ENCODE data around the gene MTX1. TPM values are rescaled to one million over a fixed set of nuclear protein-coding genes. Genes with fewer than 3 reads are reported as not detected.
"Not testable (repeated sequence)": the region's sequence is repeated elsewhere in the genome, so short reads cannot be mapped to it uniquely, and the experiment has no call there.

MTX1 gene
- total RNA-seq, 1 donor from 2014 or later = 28.8 TPM

DNA sequence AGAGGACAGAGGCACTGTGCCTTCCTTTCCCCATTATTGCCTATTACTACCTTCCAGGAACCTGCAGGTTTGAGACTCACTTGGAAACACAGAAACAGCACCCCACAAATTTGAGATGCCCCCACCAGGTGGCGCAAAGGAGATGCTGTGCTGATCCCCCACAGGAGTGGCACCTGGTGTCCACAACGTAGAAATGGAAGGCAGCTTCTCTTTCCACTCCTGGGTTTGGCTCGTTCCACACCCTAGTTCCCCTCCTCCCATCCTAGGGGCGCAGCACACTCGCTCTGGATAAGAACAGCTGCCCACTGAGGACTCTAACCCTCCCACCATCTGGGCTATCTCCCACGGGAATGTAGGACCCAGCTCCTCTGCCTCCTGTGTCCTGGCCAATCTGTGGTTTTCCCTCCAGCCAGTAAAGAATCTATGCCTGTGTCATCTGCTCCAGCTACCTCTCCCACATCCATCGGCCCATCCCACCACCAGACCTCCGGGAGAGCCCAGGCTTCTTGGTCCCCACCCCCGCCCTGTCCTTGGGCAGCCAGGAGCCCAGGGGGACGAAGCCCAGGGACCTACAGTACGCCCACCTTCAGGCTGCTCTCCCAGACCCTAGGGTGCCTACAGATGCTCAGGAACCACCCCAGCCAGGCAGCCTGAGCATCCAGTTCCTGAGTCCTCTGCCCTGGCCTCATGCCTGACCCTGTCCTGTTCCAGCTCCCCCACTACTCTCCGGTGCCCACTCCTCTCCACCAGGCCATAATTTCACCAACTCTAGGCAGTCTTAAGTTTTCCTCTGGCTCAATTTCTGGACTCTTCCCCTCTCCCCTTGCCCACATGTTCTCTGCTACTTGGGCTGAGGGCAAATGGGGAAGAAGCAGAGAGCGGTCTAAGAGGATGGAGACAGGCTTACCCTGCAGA is 1.3 kb upstream of the MTX1 start:
- DNase-seq (ENCODE audit: low read depth in 2 of 2) = peak; percentile 80 to 90

- DNase-seq (ENCODE audit: low read depth in 2 of 2) = peak; percentile 44 to 75
Measured at GRCh38 chr1:155207806-155208540, 522 bp upstream of the MTX1 start, which contains the start of gene THBS3. Gene THBS3, minus strand, starts transcription at chr1:155207897. Its CDS starts 21 bp downstream, at chr1:155207876.

DNA sequence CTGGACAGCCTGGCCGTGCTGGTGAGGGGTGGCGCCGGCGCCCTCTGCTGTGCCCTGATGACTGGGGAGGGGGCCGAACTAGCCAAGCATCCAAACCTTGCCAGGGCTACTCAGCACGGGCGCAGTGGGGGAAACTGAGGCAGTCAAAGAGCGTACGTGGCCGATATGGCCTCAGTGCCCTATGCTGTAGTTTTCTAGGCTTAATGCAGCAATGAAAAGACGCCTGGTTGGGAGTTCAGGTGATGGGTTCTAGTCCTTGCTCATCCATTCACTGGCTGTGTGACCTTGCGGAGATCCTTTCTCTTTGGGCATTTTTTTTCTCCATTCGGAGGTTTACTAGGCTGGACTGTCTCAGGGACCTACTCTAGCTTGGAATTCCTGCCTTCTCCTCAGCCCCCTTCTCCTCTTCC is 822 bp downstream of the MTX1 start:
- no peak for DNase-seq (ENCODE audit: low read depth in 2 of 2)

DNA sequence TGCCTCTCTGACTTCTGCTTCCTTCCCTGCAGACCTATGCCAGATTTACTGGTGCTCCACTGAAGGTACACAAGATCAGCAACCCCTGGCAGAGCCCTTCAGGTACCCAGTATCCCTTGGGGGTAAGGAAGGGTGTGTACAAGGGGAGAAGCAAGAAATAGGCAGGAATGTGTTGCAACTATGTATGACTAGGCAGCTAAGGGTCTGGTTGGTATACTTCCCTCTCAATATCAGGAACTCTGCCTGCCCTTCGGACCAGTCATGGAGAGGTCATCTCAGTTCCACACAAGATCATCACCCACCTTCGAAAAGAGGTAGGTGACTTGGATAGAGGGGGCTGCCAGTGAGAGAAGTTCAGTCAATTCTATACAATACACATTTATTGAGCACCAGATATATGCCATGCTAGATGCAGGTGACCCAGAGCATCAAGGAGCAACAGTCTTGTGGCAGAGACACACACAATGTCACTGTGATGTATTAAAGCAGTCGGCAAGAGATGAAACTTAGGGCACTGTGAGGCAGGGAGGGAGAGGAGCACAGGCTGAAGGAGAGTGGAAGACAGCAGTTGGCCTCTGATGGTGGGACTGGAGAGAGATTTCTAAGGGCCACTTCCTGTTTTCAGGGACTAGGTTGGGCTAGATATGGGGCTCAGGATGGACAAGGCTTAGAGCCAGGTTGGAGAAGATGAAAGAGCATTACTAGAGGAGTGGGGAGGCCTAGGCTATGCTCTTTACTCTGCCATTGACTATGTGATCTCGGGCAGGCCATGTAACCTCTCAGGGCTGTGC is 2.0 kb downstream of the MTX1 start:
- no peak for DNase-seq (ENCODE audit: low read depth in 2 of 2)

DNA sequence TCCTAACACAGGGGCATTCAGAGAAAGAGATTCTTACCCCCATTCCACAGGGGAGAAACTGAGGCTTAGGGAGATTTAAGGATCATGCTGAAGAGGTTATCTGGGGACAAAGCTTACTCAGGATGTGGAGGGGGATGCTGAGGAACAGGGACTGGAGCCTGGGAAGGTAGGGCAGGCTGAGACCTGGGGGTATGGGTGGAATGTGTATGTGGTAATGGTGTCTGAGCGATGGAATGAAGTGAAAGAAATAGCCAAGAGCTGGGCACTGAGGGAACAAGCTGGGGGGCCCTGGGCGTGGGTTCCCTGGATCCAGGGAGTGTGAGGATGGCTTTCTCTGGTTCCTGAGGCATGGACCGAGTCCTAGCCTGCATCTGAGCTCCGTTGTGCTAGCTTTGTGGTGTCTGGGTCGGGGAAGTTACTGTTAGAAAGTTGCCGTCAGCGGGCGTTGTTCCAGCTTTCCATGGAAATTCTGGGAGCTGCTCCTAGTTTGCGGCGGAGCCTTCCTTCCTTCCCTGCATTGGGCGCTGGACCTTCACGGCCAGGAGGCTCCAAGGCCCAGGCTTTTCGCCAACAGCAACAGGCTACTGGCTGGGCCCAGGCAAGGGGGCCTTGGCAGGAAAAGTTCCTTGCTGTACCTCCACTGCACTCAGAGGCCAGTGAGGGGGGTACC is 3.0 kb downstream of the MTX1 start:
- peak; percentile 48 to 88 for DNase-seq (ENCODE audit: low read depth in 2 of 2)

DNA sequence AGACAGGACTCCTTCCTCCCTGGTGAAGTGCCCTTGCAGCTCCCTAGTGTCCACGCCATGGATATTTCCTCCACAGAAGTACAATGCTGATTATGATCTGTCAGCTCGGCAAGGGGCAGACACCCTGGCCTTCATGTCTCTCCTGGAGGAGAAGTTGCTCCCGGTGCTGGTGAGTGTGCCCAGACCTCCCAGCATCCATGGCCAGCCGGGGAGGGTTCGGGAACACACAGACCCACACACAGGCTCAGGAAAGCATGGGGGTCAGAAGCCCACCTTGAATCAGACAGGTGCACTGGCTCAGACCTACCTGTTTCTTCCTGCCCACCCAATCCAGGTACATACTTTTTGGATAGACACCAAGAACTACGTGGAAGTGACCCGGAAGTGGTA is 3.6 kb downstream of the MTX1 start:
- DNase-seq (ENCODE audit: low read depth in 2 of 2) = not testable (repeated sequence)

GRCh38 chr1:155214702-155215101 is 6.2 kb downstream of the MTX1 start:
- DNase-seq (ENCODE audit: low read depth in 2 of 2) = not testable (repeated sequence)

DNA sequence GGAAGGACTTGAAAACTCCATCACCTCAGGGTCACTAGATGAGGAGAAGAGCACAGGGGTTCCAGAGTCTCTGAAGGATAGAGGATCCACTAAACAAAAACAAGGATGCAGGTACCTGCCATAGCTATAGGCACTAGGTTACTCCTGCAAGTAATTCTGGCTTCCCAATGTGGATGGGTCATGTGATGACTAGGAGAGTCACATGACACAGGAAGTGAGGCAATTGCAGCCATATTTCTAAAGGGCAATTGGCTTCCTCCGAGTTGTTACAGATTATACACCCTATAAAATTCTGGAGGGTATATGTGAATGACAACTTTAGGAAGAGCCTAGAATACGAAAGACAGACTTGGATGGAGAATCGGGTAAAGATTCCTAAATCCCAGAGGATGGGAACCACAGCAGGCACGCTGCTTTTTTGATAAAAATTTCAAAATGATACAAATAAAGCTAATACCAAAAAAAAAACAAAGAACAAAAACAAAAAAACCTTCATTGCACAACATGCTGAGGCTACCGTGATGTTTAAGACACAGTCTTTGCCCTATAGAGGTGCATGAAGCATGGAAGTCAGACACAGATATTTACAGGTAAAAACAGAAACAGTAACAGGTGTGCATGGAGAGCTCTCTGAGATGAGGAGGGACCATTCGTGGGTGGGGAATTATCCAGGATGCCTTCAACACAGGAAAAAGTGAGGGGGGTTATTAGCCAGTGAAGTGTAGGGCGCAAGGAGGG is 10.5 kb downstream of the MTX1 start:
- peak; percentile 64 to 71 for DNase-seq (ENCODE audit: low read depth in 2 of 2)

DNA sequence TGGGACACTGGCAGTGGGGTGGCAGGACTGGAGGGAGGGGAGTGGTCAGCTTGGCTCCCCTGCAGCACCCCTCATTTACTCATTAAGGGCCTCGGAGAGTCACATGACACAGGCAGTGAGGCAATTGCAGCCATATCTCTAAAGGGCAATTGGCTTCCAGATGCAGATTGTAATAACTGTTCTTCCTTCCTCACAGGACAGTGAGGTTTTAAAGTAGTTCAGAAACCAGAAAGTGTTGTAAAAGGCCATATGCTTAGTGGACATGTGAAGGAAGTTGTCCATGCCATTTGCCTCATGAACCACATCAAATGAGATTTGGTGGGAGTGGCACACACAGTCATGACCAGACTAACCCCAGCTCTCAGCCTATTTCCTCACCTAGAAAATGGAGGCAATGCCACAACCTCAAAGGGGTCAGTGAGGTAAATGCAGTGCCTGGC is 11.1 kb downstream of the MTX1 start:
- no peak for DNase-seq (ENCODE audit: low read depth in 2 of 2)

DNA sequence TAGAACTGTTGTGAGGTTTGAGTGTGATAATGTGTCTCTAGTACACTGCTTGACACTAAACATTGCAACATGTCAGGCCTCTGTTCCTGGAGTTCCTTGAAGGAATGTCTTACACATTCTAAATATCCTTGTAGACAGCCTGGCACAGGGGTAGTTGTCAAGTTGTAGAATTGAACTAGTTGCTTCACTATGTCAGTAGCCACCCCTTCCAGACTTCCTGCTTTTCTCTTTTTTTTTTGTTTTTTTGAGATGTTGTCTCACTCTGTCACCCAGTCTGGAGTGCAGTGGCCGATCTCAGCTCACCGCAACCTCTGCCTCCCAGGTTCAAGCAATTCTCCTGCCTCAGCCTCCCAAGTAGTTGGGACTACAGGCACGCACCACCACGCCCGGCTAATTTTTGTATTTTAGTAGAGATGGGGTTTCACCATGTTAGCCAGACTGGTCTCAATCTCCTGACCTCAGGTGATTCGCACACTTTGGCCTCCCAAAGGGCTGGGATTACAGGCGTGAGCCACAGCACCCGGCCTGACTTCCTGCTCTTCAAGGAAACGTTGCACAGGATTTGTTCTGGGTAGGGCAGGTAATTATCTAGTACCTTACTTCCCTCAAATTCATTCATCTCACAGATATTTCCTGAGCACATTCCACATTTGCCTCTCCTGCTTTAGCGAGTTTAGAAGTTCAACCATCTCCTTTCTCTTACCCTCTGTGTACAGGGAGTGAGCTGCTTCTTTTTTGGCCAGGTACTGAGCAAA is 11.9 kb downstream of the MTX1 start:
- DNase-seq (ENCODE audit: low read depth in 2 of 2) = not testable (repeated sequence)

GRCh38 chr1:155223047-155223446 is 14.6 kb downstream of the MTX1 start:
- DNase-seq (ENCODE audit: low read depth in 2 of 2) = no peak

- DNase-seq (ENCODE audit: low read depth in 2 of 2) = not testable (repeated sequence)
Measured at GRCh38 chr1:155225404-155225759, 16.9 kb downstream of the MTX1 start.

- DNase-seq (ENCODE audit: low read depth in 2 of 2) = peak; percentile 87
Measured at GRCh38 chr1:155226188-155226909, 17.9 kb downstream of the MTX1 start.

DNA sequence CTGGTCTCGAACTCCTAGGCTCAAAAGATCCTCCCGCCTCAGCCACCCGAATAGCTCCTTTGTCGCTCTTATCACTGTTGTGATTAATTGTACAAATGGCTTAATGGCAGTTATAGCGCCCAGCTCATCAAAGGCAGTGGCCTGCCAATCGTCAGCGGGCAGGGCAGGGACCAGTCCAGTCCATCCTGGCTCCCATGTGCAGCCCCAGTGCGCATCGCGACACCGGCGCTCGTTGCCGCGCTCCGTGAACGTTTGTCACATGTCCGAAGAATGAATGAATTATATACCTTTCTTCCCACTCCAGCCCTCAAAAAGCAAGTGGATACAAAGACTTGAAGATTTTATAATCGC is 18.4 kb downstream of the MTX1 start:
- peak; percentile 70 to 85 for DNase-seq (ENCODE audit: low read depth in 2 of 2)

DNA sequence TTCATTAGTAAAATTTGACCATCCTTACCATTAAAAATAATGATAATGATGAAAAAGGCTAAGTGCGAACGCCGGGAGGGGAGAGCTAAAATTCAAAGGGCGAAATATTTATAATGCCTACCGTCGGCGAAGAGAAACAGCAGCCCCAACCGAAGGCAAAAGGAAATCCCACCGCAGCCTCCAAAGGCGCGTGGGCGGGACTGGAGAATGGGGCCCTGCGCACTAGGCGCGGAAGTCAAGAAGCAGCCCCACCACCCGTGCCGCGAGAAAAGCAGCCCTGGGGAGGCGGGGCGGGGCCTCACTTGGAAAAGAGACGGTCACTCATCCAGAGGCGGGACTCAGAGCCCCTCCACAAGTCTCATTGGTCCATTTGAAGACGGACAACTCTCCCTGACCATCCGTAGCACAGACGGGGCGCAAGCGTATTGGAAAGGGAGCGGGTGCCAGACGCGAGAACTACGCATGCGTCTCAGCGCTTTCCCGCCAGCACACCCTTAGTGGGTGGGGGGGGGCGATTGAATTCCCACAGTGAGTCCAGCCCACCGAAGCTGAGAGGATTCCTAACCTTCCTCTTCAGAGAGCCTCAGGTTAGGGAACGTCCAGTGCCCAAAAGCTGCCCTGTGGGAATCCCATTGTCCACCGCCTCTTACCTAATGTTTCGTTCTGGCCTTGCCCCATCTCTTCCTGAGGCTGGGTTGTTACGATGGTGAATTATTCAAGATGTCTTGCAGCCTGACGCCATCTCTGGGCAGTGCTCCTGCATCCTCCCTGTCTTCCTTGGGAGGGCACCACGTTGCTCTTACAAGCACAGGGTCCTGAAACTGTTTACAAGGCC is 19.0 kb downstream of the MTX1 start:
- DNase-seq (ENCODE audit: low read depth in 2 of 2) = peak; percentile 98 to 99

DNA sequence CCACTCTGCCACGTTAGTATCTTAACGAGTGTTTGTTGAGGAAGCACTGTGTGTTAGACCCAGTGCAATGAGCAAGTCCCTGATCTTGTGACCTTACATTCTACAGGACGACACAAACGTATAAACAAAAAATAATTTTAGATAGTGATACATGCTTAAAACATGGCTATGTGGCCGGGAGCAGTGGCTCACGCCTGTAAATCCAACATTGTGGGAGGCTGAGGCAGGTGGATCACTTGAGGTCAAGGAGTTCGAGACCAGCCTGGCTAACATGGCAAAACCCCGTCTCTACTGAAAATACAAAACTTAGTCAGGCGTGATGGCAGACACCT is 19.6 kb downstream of the MTX1 start:
- no peak for DNase-seq (ENCODE audit: low read depth in 2 of 2)

- not testable (repeated sequence) for DNase-seq (ENCODE audit: low read depth in 2 of 2)
Measured at GRCh38 chr1:155231302-155231701, 22.8 kb downstream of the MTX1 start.
